IPS-18c (cell line): ENCODE results near the gene BRPF1.
A peak's percentile ranks its signal among the peaks of the same experiment; 100 is the strongest.

Experiments used
- H3K4me3 ChIP-seq: 2 replicates; pipeline ENCODE4 v1.7.0; 2013; ENCODE audit warnings: low read depth, mild to moderate bottlenecking, low read length, moderate library complexity; ENCODE audit not compliant: insufficient read depth
- H3K9me3 ChIP-seq: one replicate; pipeline ENCODE4 v1.6.1; 2013; ENCODE audit warnings: mild to moderate bottlenecking, low read length, moderate library complexity; ENCODE audit not compliant: control insufficient read depth, insufficient read depth

Gene BRPF1

GRCh38 chr3:9791127-9791526 is 59.6 kb downstream of the BRPF1 start:
- H3K9me3 ChIP-seq: no peaks in the 10 kb centered on the region
- no peak overlapping the region for H3K4me3 ChIP-seq

- peak overlapping the region; percentile 77 for H3K4me3 ChIP-seq
- H3K9me3 ChIP-seq: no peaks in the 10 kb centered on the region
Observed at GRCh38 chr3:9791790-9792404, 60.4 kb downstream of the BRPF1 start.

- no peaks in the 10 kb centered on the region for H3K9me3 ChIP-seq
Observed at GRCh38 chr3:9792405-9793160, 61.0 kb downstream of the BRPF1 start, which contains the start of the genes ARPC4 and TADA3. Gene ARPC4 (plus strand): TSS chr3:9793082. CDS start chr3:9793122, 40 bp downstream. Gene TADA3 (minus strand): TSS chr3:9792473. CDS start chr3:9791466, 1,007 bp downstream.

GRCh38 chr3:9793161-9793781 is 61.7 kb downstream of the BRPF1 start:
- Histone ChIP-seq H3K9me3 (no peaks in the 10 kb centered on the region), H3K4me3 (peak overlapping the region; percentile 77)

More at GRCh38 chr3:9792405-9793160, 61.0 kb downstream of the BRPF1 start, which contains the start of the genes ARPC4 and TADA3:
- peak within 1 kb of the TSS; percentile 77 for H3K4me3 ChIP-seq

- H3K9me3 ChIP-seq: no peaks in the 10 kb centered on the region
- no peak overlapping the region for H3K4me3 ChIP-seq
Observed at GRCh38 chr3:9794400-9794799, 62.9 kb downstream of the BRPF1 start.

GRCh38 chr3:9795207-9795606 is 63.7 kb downstream of the BRPF1 start:
- H3K4me3 ChIP-seq: no peak overlapping the region
- no peaks in the 10 kb centered on the region for H3K9me3 ChIP-seq

- no peaks in the 10 kb centered on the region for H3K9me3 ChIP-seq
- no peak overlapping the region for H3K4me3 ChIP-seq
Observed at GRCh38 chr3:9797196-9797945, 65.8 kb downstream of the BRPF1 start.
